ENCODE results near the gene CCDC85C.
A peak's percentile ranks its signal among the peaks of the same experiment; 100 is the strongest.

CCDC85C gene

GRCh38 chr14:99552572-99553216 is 51.3 kb downstream of the CCDC85C start:
- DNase-seq = no peak

- DNase-seq = no peak
Measured at GRCh38 chr14:99552021-99552553, 51.9 kb downstream of the CCDC85C start.

GRCh38 chr14:99551034-99551922 is 52.7 kb downstream of the CCDC85C start:
- DNase-seq = no peak

GRCh38 chr14:99550387-99550992 is 53.5 kb downstream of the CCDC85C start:
- DNase-seq = no peak

GRCh38 chr14:99549684-99550083 is 54.3 kb downstream of the CCDC85C start:
- no peak for DNase-seq

GRCh38 chr14:99548871-99549515 is 55.0 kb downstream of the CCDC85C start:
- no peak for DNase-seq

- DNase-seq = no peak
Measured at GRCh38 chr14:99548255-99548654, 55.8 kb downstream of the CCDC85C start.

GRCh38 chr14:99546234-99546879 is 57.6 kb downstream of the CCDC85C start:
- no peak for DNase-seq

GRCh38 chr14:99545586-99545985 is 58.4 kb downstream of the CCDC85C start:
- DNase-seq = no peak

- DNase-seq = no peak
Measured at GRCh38 chr14:99544991-99545390, 59.0 kb downstream of the CCDC85C start.

- DNase-seq = no peak
Measured at GRCh38 chr14:99543985-99544384, 60.0 kb downstream of the CCDC85C start.

- DNase-seq = no peak
Measured at GRCh38 chr14:99543370-99543769, 60.6 kb downstream of the CCDC85C start.

GRCh38 chr14:99542566-99542965 is 61.4 kb downstream of the CCDC85C start:
- DNase-seq = no peak

- no peak for DNase-seq
Measured at GRCh38 chr14:99541677-99542470, 62.1 kb downstream of the CCDC85C start.

GRCh38 chr14:99541211-99541610 is 62.8 kb downstream of the CCDC85C start:
- DNase-seq = no peak

GRCh38 chr14:99540196-99541032 is 63.6 kb downstream of the CCDC85C start:
- DNase-seq = no peak

- DNase-seq = no peak
Measured at GRCh38 chr14:99539491-99539890, 64.5 kb downstream of the CCDC85C start.

GRCh38 chr14:99538733-99539132 is 65.3 kb downstream of the CCDC85C start:
- no peak for DNase-seq

- peak; percentile 33 for DNase-seq
Measured at GRCh38 chr14:99538275-99538674, 65.7 kb downstream of the CCDC85C start.

- peak; percentile 87 for DNase-seq
Measured at GRCh38 chr14:99537399-99537798, 66.6 kb downstream of the CCDC85C start.
